B cell (primary cell): ENCODE results near the gene SRGAP1. TPM values are rescaled to one million over a fixed set of nuclear protein-coding genes. Genes with fewer than 3 reads are reported as not detected.

ENCODE experiments used
- ATAC-seq: fragments of 200-7000 bp; cut with Tn5 transposase; one replicate; pipeline ENCODE4 v1.10.0; 2021; ENCODE audit warnings: low read depth, mild to moderate bottlenecking, moderate number of reproducible peaks, moderate library complexity
- CTCF ChIA-PET: fragments of 350-600 bp; sonication (Branson Sonifier 250); formaldehyde crosslinking; loops from one replicate; lab custom pipeline; 2021; ENCODE audit warnings: antibody characterized with exemption, inconsistent platforms; lab: Charles Lee
- POLR2A ChIA-PET: fragments of 350-600 bp; sonication (Branson Sonifier 250); formaldehyde crosslinking; loops from one replicate; lab custom pipeline; 2021; ENCODE audit warnings: antibody characterized with exemption; lab: Charles Lee
- DNase-seq: peaks from one replicate; pipeline ENCODE4 v3.0.0; 2013
- H2AFZ ChIP-seq: 2 replicates; pipeline ENCODE4 v1.6.1; 2012; ENCODE audit warnings: mild to moderate bottlenecking, low read depth, low read length; ENCODE audit not compliant: insufficient read depth, poor library complexity, severe bottlenecking
- H3K27ac ChIP-seq, 2 donors: 1 replicate in 1 of 2; 2 replicates in 1 of 2; pipeline ENCODE4 v1.5.1; 2012 to 2013; ENCODE audit warnings: low read length in 2 of 2, mild to moderate bottlenecking in 2 of 2, moderate library complexity in 1 of 2
- H3K27me3 ChIP-seq, 4 experiments: fragments of 200-600 bp in 1 of 4; sonication (generic) in 1 of 4; replicated peaks in 1 of 4; 1 replicate in 2 of 4; 2 replicates in 2 of 4; pipeline versions ENCODE4 v1.6.1 to v1.7.0; 2013 to 2016; ENCODE audit warnings: low read length in 3 of 4, mild to moderate bottlenecking in 2 of 4, mixed read lengths in 1 of 4, moderate library complexity in 1 of 4; ENCODE audit not compliant: insufficient read depth in 4 of 4, control insufficient read depth in 3 of 4; ENCODE audit errors: control extremely low read depth in 1 of 4
- H3K36me3 ChIP-seq, 2 experiments: replicated peaks in 1 of 2; 1 replicate in 1 of 2; 2 replicates in 1 of 2; pipeline versions ENCODE4 v1.6.1 to v1.7.1; 2013; ENCODE audit warnings: low read length in 1 of 2; ENCODE audit not compliant: insufficient read depth in 2 of 2, control insufficient read depth in 1 of 2; ENCODE audit errors: control extremely low read depth in 1 of 2, extremely low read depth in 1 of 2
- H3K4me1 ChIP-seq, 2 donors: fragments of 200-600 bp in 1 of 2; sonication (generic) in 1 of 2; 1 replicate in 1 of 2; 2 replicates in 1 of 2; pipeline versions ENCODE4 v1.5.1 to v1.6.1; 2013 to 2017; ENCODE audit warnings: low read length in 2 of 2; ENCODE audit not compliant: control insufficient read depth in 2 of 2, insufficient read depth in 2 of 2
- H3K4me2 ChIP-seq: replicated peaks from 2 replicates; pipeline ENCODE3; 2012; ENCODE audit warnings: mild to moderate bottlenecking, low read depth, low read length; ENCODE audit not compliant: poor library complexity, severe bottlenecking
- H3K4me3 ChIP-seq, 5 experiments: fragments of 200-600 bp in 1 of 5; sonication (generic) in 1 of 5; 1 replicate in 3 of 5; 2 replicates in 2 of 5; pipeline versions ENCODE4 v1.5.1 to v1.7.0; 2011 to 2016; ENCODE audit warnings: low read length in 4 of 5, mild to moderate bottlenecking in 4 of 5, low read depth in 2 of 5, control low read depth in 1 of 5, moderate library complexity in 1 of 5; ENCODE audit not compliant: insufficient read depth in 1 of 5; ENCODE audit errors: control extremely low read depth in 1 of 5, extremely low read depth in 1 of 5
- H3K79me2 ChIP-seq: fragments of 200-600 bp; sonication (generic); one replicate; pipeline ENCODE4 v1.6.0; 2016; ENCODE audit warnings: low read length; ENCODE audit not compliant: control insufficient read depth, insufficient read depth
- H3K9ac ChIP-seq: fragments of 200-600 bp; sonication (generic); 2 replicates; pipeline ENCODE4 v1.6.1; 2017; ENCODE audit warnings: mild to moderate bottlenecking, low read length, moderate library complexity
- H3K9me3 ChIP-seq, 3 donors: one replicate each; pipeline versions ENCODE4 v1.6.1 to v1.7.1; 2013; ENCODE audit warnings: low read length in 2 of 3; ENCODE audit not compliant: control insufficient read depth in 2 of 3, insufficient read depth in 1 of 3; ENCODE audit errors: control extremely low read depth in 1 of 3
- H4K20me1 ChIP-seq: 2 replicates; pipeline ENCODE4 v1.6.0; 2012; ENCODE audit warnings: mild to moderate bottlenecking, low read length; ENCODE audit not compliant: insufficient read depth, control insufficient read depth, poor library complexity, severe bottlenecking
- H3K27ac Mint-ChIP-seq: one replicate; pipeline ENCODE4 v1.8.0; 2021; ENCODE audit warnings: mixed read lengths
- H3K27me3 Mint-ChIP-seq: one replicate; pipeline ENCODE4 v1.8.0; 2021; ENCODE audit warnings: mixed read lengths
- H3K4me1 Mint-ChIP-seq: one replicate; pipeline ENCODE4 v1.8.0; 2021; ENCODE audit warnings: mixed read lengths
- H3K4me3 Mint-ChIP-seq: one replicate; pipeline ENCODE4 v1.8.0; 2021; ENCODE audit warnings: mixed read lengths
- H3K9me3 Mint-ChIP-seq: one replicate; pipeline ENCODE4 v1.8.0; 2022; ENCODE audit warnings: mixed read lengths; ENCODE audit not compliant: insufficient read depth
- CTCF ChIP-seq: fragments of 200-600 bp; IDR thresholded peaks from one replicate; pipeline ENCODE4 v1.8.0; 2022; ENCODE audit warnings: antibody characterized with exemption, mild to moderate bottlenecking
- EZH2 ChIP-seq: IDR thresholded peaks from 2 replicates; pipeline ENCODE4 v1.6.1; 2012; ENCODE audit warnings: borderline replicate concordance, low read depth, mild to moderate bottlenecking, moderate library complexity, low read length; ENCODE audit not compliant: insufficient read depth, poor library complexity, severe bottlenecking
- WGBS: methylation state at CpG from one replicate; pipeline ENCODE4 v1.1.5; 2013; ENCODE audit warnings: missing lambda C conversion rate; ENCODE audit not compliant: insufficient coverage; 5-methylcytosine and 5-hydroxymethylcytosine counted together
- intact Hi-C: fragments of 100-400 bp; cut with micrococcal nuclease; formaldehyde crosslinking; loops from one replicate; pipeline ENCODE4 v1.10.0; 2022
- polyA plus RNA-seq: library from polyadenylated mRNA; depleted of rRNA; stranded (reverse); fragments of >200 nt; gene quantifications from 2 replicates; pipeline ENCODE4 v1.2.3, GENCODE V29; 2012
- total RNA-seq, 2 donors: library from RNA; stranded (reverse); fragments of 120-200 nt in 1 of 2; gene quantifications; 1 replicate in 1 of 2; 2 replicates in 1 of 2; pipeline versions ENCODE4 v1.2.3 to v1.2.4, GENCODE V29; 2013 to 2022

SRGAP1 gene
- total and polyA plus RNA-seq, 2 donors (not counting 1 experiment from before 2014, with no cell fraction given), result under 0.01 to 0.22 TPM

- H3K27me3 Mint-ChIP-seq, result no peaks in the 10 kb centered on the region
- CTCF ChIA-PET, result no interaction called here
Measured at GRCh38 chr12:64085154-64085553, 240.7 kb downstream of the SRGAP1 start.

GRCh38 chr12:64085996-64086395 is 241.5 kb downstream of the SRGAP1 start:
- ChIA-PET POLR2A (no interaction called here), CTCF (no interaction called here)
- Mint-ChIP-seq H3K4me1 (no peaks in the 10 kb centered on the region), H3K27ac (no peak overlapping the region), H3K27me3 (no peaks in the 10 kb centered on the region), H3K4me3 (no peak overlapping the region), H3K9me3 (no peaks in the 10 kb centered on the region)
- 86% methylated on average over 1 of the region's 4 CpGs for WGBS
- no peak overlapping the region for H3K9ac ChIP-seq
- ATAC-seq (no peak), DNase-seq (no peak)
- H3K9me3 ChIP-seq, result no peaks in the 10 kb centered on the region
- no peaks in the 10 kb centered on the region for H3K4me1 ChIP-seq
- no peaks in the 10 kb centered on the region for H3K36me3 ChIP-seq
- H3K4me3 ChIP-seq, result no peak overlapping the region
- TF ChIP-seq EZH2, result no peak
- TF ChIP-seq CTCF, result no peak
- no peak overlapping the region for H2AFZ ChIP-seq
- H3K4me2 ChIP-seq, result no peak overlapping the region
- H4K20me1 ChIP-seq, result no peaks in the 10 kb centered on the region
- H3K27ac ChIP-seq, result no peak overlapping the region
- no peaks in the 10 kb centered on the region for H3K79me2 ChIP-seq
- H3K27me3 ChIP-seq, result no peaks in the 10 kb centered on the region
- intact Hi-C loops, result no loop called here

More at GRCh38 chr12:64085154-64085553, 240.7 kb downstream of the SRGAP1 start:
- no peaks in the 10 kb centered on the region for H3K79me2 ChIP-seq
- no peak overlapping the region for H3K9ac ChIP-seq
- H3K36me3 ChIP-seq, result no peaks in the 10 kb centered on the region
- H2AFZ ChIP-seq, result no peak overlapping the region
- H3K27ac Mint-ChIP-seq, result no peak overlapping the region
- H3K4me1 Mint-ChIP-seq, result no peaks in the 10 kb centered on the region
- H3K9me3 Mint-ChIP-seq, result no peaks in the 10 kb centered on the region
- H3K4me1 ChIP-seq, result no peaks in the 10 kb centered on the region
- no peak overlapping the region for H3K27ac ChIP-seq
- H3K27me3 ChIP-seq, result no peaks in the 10 kb centered on the region
- TF ChIP-seq EZH2 (no peak), CTCF (no peak)
- no peaks in the 10 kb centered on the region for H3K9me3 ChIP-seq
- DNase-seq (no peak), ATAC-seq (no peak)
- no peaks in the 10 kb centered on the region for H4K20me1 ChIP-seq
- POLR2A ChIA-PET, result no interaction called here
- H3K4me2 ChIP-seq, result no peak overlapping the region
- no peak overlapping the region for H3K4me3 ChIP-seq
- H3K4me3 Mint-ChIP-seq, result no peak overlapping the region
- WGBS, result 100% methylated on average over 2 of the region's 4 CpGs
- intact Hi-C loops, result no loop called here
